GM19023 (cell line): Measurements from ENCODE around the gene C9orf50.
"Not testable (repeated sequence)": the region's sequence is repeated elsewhere in the genome, so short reads cannot be mapped to it uniquely, and the experiment has no call there.

Experiments used
- ATAC-seq: cut with Tn5 transposase; IDR thresholded peaks from one replicate; pipeline ENCODE4 v1.9.1; 2021; ENCODE audit warnings: mild to moderate bottlenecking, moderate library complexity; ENCODE audit not compliant: unreplicated experiment

The C9orf50 gene

DNA sequence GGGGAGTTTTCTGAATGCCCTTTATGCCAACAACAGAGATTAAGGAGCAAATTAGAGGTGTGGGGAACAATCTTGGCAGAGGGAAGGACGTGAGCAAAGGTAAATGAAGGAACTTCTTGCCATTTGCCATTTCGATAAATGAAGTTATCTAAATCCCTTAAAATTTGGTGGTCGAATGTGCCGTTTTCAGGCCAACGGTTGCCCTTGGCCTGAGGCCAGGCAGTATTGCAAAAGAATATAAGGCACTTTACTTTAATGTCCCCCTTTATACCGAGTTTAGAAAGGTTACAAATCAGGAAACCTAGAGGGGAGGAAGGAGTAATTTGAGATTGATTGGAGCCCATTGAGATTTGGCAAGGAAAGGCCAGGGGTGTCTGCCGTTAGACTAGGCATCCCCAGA, 26.3 kb downstream of the C9orf50 start:
- ATAC-seq: no peak

DNA sequence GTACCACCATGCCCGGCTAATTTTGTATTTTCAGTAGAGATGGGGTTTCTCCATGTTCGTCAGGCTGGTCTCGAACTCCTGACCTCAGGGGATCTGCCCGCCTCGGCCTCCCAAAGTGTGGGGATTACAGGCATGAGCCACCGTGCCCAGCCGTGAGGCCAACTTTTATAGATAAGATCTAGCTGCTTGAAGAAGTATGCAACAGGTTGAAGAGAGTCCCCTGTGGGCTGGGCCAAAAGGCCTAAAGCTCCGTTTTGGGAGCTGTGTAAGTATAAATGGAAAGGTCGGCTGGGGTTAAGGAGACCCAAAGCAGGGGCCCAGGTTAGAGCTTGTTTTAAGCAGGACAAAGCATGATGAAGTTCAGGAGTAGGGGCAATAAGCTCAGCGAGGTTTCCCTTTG, 28.1 kb downstream of the C9orf50 start:
- not testable (repeated sequence) for ATAC-seq

DNA sequence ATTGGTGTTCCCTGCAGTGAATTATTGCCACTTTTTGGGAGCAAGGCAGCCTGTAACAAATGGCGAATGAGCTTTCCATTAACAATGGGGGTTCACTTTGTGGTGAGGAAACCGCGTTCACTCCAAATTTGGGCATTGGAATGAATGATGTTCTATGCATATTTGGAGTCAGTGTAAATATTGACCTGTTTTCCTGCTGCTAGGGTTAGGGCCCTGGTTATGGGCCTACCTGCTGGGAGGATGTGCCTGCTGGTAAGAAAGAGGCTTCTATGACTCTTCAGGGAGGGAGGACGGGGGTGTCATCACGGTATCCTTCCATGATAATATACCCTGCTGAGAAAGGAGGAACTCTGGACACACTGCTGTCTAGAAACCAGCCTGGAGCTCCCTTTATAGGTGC, 29.0 kb downstream of the C9orf50 start:
- no peak for ATAC-seq

DNA sequence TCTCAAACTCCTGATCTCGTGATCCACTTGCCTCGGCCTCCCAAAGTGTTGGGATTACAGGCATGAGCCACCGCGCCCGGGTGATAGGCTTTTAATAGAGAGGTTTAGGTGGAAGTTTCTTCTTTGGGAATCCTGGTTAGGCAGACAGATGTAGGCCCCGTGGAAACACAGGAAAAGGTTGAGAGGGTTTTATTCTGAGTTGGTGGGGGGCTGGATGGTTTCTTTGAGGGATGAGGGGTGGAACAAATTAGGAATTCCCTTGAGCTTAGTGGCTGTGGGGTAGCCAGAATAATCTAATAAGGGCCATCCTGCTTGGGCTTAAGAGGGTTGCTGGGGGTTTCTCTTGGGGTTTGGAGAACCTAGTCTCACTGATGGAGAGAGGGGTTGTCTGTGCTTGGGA, 30.4 kb downstream of the C9orf50 start:
- ATAC-seq: no peak

DNA sequence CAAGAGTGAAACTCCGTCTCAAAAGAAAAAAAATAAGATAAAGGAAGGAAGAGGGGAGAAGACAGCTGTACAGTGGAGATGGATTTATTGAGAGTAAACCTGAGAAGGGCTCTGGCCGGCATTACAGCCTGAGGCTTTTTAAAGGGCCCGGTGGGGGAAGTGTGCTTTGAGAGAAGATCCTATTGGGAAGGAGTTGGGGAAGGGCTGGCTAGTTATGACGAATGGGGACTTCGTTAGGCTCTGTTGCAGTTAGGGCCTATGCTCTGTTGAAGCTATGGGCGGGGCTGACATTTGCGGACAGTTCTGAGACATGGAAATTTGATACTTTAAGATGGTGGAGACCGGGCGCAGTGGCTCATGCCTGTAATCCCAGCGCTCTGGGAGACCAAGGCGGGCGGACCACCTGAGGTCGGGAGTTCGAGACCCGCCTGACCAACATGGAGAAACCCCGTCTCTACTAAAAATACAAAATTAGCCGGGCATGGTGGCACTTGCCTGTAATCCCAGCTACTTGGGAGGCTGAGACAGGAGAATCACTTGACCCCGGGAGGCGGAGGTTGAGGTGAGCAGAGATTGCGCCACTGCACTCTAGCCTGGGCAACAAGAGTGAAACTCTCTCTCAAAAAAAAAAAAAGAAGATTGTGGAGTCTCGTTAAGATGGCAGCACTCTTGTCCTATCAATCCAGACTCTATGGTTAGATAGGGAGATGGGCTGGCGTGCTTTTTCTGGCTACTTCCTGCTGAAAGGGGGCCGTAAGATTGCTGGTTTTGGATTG, 33.2 kb downstream of the C9orf50 start:
- no peak for ATAC-seq

DNA sequence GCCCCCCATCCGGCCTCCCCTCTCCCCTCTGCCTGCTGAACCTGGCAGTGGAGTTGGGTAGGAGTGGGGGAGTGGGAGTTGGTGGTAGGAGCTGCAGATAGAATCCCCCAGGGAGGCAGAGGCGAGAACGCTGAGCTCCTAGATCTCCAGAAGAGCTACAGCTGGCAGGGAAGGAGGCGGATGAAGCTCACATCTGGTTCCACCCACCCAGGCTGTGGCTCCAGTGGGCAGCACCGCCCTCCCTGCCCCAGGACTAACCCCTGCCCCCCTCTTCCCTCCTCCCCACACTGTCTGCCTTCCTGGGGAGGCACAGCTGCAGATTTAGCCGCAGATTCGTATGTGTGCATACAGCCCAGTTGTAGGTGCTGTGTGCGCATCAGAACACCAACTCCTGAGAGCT, 34.2 kb downstream of the C9orf50 start:
- ATAC-seq: no peak

DNA sequence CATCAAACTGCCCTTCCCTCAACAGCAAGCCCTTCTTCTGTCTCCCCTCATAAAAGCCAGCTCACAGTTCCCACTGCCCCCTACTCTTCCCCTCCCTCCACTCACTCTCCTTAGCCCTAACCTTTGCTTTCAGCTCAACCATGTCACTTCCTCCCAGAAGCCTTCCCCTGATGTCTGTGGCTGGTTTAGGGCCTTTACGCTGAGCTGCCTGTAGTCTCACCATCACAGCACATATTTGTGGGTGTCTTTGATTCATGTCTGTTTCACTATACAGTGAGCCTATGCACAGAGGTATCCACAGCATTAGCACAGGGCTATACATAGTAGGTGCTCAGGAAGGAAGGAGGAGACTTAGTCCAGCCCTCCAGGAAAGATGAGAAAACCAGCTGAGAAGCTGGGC, 34.7 kb downstream of the C9orf50 start:
- ATAC-seq: no peak

DNA sequence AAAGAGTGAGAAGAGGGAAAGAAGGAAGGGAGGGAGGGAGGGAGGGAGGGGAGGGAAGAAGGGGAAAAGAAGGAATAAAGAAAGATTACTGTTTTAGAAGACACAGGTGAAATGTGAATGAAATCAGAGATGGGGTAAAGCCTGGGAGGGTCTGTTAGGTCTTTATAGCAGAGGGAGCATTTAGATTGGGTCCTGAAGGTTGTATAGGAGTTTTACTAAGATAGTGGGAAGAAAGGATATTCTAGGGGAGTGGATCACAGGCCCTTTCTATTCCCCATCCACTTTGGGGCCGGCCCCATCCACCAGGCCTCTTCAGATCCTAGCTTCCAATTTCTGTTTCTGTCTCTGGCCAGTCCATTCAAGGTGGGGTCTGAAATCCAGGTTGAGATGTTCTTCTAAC, 35.5 kb downstream of the C9orf50 start:
- ATAC-seq: no peak

DNA sequence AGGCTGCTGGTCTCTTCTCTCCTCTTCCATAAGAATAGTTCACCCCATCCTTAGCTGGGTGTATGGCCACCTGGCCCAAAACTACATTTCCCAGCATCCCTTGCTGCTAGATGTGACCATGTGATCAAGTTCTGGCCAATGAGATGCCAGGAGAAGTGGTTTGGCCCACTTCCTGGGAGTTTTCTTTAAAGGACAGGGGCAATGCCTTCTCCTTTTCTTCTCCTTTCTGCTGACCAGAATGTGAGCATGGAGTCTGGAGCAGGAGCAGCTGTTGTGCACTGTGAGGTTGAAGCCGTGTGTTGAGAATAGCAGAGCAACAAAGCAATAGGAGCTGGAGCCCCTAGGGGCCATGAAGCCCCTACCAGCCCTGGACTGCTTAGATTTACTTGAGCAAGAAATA, 36.8 kb downstream of the C9orf50 start:
- ATAC-seq: no peak

- no peak for ATAC-seq
Measured at GRCh38 chr9:129583308-129584038, 37.4 kb downstream of the C9orf50 start.

DNA sequence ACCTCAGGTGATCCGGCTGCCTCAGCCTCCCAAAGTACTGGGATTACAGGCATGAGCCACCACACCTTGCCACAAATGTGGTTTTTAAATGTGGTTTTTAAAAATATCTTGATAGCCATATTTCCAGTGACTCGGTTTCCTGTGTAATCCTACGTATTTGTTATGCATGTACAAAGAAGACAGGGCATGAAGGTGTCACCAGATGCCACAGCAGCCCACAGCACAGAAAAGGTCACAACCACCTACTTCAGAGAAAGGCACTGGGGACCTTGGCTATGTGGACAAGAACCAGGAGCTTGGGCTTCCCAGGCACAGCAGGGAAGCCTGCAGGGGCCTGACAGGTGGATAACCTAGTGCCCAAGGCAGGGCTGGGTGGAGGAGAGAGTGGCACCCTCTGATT, 38.0 kb downstream of the C9orf50 start:
- no peak for ATAC-seq

DNA sequence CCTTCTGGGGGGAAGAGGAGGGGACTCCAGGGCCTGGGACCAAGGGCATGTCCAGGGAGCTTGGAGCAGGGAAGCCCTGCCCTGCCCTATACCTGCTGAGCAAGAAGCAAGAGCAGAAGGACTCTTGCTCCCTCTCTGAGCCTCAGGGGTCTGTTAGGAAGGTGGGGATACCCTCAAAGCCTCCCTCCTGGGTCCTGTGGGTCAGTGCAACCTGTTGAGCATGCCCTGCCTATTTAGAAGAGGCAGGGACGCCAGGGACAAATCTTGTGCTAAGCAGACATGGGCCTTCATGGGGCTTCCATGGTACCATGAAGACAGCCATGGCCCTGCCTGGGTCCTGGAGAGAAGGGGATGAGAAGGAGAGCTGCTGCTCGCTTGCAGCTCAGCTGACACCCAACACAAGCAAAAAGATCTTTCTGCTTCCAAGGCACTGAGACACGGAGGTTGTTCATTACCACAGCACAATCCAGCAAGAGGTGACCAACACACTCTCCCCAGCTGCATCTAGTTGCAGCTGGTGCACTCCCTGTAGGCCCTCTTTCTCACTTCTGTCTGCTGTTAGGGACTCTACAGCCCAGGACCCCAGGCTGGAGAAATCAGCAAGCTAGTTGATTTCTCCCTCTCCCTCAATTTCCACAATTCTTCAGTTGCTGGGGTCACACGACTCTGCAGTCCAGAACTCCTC, 39.3 kb downstream of the C9orf50 start:
- ATAC-seq: no peak

DNA sequence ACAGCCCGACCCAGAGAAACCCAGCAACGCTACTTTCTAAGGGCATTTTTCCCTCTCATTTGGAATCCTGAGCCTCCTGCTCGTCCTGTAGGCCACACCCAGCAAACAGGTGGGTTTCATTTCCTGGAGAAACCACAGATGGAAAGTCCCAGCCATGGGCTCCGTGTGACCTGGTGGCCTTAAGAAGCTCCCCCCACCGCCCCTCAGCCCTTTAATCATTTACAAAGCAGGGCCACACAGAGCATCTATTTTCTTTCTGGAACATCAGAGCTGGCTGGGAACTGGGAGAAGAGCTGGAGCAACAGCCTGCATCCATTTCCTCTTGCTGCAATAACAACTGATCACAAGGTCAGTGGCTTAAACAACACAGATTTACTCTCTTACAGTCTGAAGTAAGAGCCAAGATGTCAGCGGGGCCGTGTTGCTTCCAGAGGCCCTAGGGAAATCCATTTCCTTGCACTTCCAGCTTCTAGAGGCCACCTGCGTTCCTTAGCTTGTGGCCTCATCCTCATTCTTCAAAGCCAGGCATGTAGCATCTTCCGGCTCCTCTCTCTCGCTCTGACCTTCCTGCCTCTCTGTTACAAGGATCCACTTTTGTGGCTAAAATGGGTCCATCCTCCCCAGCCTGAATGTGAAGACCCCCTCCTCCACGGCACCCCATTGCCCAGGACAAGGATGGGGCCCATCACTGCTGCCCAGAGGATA, 40.5 kb downstream of the C9orf50 start:
- no peak for ATAC-seq

- ATAC-seq: no peak
Measured at GRCh38 chr9:129579294-129579693, 41.6 kb downstream of the C9orf50 start.

- ATAC-seq: no peak
Measured at GRCh38 chr9:129576546-129577543, 44.1 kb downstream of the C9orf50 start.

- ATAC-seq: no peak
Measured at GRCh38 chr9:129575818-129576217, 45.1 kb downstream of the C9orf50 start.

GRCh38 chr9:129574911-129575585, 45.9 kb downstream of the C9orf50 start:
- no peak for ATAC-seq

DNA sequence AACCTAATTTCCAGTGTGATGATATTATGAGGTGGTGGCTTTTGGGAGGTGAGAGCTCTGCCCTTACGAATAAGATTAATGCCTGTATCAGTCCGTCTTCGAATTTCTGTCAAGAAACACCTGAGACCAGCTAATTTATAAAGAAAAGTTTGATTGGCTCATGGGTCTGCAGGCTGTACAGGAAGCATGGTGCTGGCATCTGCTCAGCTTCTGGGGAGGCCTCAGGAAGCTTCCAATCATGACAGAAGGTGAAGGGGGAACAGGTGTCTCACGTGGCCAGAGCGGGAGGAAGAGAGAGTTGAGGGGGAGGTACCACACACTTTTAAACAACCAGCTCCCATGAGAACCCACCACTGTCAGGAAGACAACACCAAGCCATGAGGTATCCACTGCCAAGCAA, 46.9 kb downstream of the C9orf50 start:
- ATAC-seq: no peak

DNA sequence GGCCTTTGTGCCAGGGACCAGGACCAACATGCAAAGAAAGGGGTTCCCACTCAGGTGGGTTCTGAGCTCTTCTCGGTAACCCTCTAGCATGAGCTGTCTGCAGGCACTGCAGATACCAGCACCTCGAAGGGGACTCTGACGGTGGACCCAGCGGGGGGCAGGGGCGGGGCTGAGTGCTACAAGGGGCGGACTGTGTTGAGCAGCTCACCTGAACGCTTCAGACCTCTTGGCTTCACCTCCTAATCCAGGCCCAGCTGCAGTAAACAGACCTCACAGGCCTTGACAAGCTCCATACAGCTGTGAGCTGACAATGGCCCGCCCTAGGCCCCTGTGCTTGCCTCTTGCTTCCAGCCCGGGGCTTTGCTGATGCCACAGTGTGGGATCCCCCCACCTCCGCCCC, 48.4 kb downstream of the C9orf50 start:
- ATAC-seq: no peak

- no peak for ATAC-seq
Measured at GRCh38 chr9:129572052-129572425, 48.9 kb downstream of the C9orf50 start.
